Effector CD8-positive, alpha-beta T cell (primary cell): ENCODE results near the gene CHRM4.

Experiments used
- DNase-seq: peaks from one replicate; lab custom pipeline; 2025; lab: John Stamatoyannopoulos, UW

CHRM4 gene

GRCh38 chr11:46402957-46403902, 11.7 kb upstream of the CHRM4 start:
- no peak for DNase-seq

GRCh38 chr11:46397526-46397925, 6.0 kb upstream of the CHRM4 start:
- DNase-seq, result no peak

GRCh38 chr11:46393759-46394158, 2.2 kb upstream of the CHRM4 start:
- no peak for DNase-seq

GRCh38 chr11:46393231-46393616, 1.6 kb upstream of the CHRM4 start:
- no peak for DNase-seq

- peak; percentile 53 for DNase-seq
Measured at GRCh38 chr11:46392421-46393230, 1.1 kb upstream of the CHRM4 start.

GRCh38 chr11:46391186-46391577, 394 bp downstream of the CHRM4 start:
- no peak for DNase-seq

GRCh38 chr11:46390331-46391171, 1.0 kb downstream of the CHRM4 start:
- no peak for DNase-seq

GRCh38 chr11:46389450-46390330, 1.9 kb downstream of the CHRM4 start:
- no peak for DNase-seq

- DNase-seq, result no peak
Measured at GRCh38 chr11:46388619-46389449, 2.7 kb downstream of the CHRM4 start.

GRCh38 chr11:46387919-46388618, 3.5 kb downstream of the CHRM4 start:
- DNase-seq, result no peak

GRCh38 chr11:46387456-46387855, 4.1 kb downstream of the CHRM4 start:
- DNase-seq, result no peak

GRCh38 chr11:46386674-46387073, 4.9 kb downstream of the CHRM4 start:
- DNase-seq, result no peak

GRCh38 chr11:46386005-46386578, 5.5 kb downstream of the CHRM4 start:
- no peak for DNase-seq

GRCh38 chr11:46385169-46386004, 6.2 kb downstream of the CHRM4 start:
- DNase-seq, result no peak

GRCh38 chr11:46383974-46384701, 7.4 kb downstream of the CHRM4 start:
- no peak for DNase-seq

GRCh38 chr11:46383404-46383758, 8.2 kb downstream of the CHRM4 start:
- DNase-seq, result no peak

- no peak for DNase-seq
Measured at GRCh38 chr11:46382646-46383403, 8.8 kb downstream of the CHRM4 start.
